Fibroblast of skin of right biceps (primary cell): Measurements from ENCODE around the gene RHBDF2.
"Not testable (repeated sequence)": the region's sequence is repeated elsewhere in the genome, so short reads cannot be mapped to it uniquely, and the experiment has no call there.

ENCODE experiments used
- DNase-seq: peaks from one replicate; pipeline ENCODE4 v3.0.0-alpha.2; 2013

Gene RHBDF2

DNA sequence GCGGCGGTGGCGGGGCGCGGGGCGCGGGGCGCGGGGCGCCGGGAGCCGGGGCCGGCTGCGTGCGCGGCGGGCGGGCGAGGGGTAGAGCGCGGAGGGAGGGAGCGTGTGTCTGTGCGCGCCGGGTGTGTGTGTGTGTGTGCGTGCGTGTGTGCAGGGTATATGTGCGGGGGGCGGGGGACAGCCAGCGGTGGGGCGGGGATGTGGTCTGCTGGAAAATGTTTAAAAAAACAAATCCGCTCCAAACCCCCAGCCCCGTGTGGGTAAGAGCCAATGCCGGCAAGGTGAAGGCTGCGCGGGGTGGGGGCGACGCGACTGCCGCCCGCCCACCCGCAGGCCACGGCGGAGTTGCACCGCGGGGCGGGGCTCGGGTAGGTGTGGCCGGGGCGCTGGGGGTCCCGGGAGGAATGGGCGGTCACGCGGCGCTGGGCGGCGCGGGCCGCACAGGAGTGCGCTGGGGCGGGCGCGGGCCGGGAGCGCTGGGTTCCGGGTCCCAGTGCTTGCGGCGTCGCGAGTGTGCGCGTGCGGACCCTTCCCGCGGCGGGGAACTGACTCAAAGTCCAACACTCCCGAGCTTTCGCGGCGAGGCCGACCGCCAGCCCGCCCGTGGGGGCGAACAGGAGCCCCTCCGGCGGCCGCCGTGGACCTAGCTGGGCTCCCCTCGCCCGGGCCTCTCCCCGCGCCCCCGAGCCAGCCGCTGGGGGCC is 36.5 kb upstream of the RHBDF2 start, which contains the start of gene CYGB:
Gene CYGB, minus strand, starts transcription at position 132 of the 703 bp plus-strand sequence. CDS start 167 bp downstream, outside the sequence.
- peak; percentile 26 for DNase-seq

GRCh38 chr17:76537288-76537577 is 36.0 kb upstream of the RHBDF2 start:
- DNase-seq = peak; percentile 31

- DNase-seq = no peak
Measured at GRCh38 chr17:76536511-76537287, 35.5 kb upstream of the RHBDF2 start.

DNA sequence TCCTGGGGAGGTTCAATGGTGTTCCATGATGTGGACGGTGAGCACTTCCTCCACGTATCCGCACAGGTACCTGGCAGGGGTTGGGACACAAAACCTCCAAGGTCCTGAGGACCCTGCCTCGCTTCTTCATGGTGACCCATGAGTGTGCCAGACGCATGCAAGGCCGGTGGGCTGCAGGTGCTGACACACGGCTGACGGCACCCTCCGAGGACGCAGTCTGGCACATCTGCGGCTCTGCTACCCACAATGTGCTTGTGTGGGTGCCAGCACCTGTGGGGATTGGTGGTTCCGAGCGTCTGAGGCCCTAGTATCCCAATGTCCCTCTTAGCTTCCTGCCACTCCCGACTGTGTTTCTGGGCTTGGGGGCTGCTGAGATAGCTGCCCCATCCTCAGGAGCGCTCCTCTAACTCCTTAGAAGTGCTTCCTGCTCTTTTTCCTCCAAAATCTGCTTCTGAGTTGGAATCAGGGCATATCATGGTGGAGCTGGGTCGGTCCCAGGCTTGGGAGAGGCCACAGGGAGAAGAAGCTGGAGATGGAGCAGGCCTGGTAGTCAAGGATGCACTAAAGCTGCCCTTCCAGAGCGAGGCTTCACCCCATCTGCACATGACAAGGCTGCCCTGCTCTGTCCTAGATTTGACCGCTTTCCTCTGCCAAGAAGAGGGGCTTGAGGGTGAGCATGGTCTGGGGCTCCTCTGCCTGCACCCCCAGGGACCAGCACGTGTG is 34.7 kb upstream of the RHBDF2 start:
- no peak for DNase-seq

GRCh38 chr17:76534831-76535732 is 33.9 kb upstream of the RHBDF2 start:
- DNase-seq = no peak

DNA sequence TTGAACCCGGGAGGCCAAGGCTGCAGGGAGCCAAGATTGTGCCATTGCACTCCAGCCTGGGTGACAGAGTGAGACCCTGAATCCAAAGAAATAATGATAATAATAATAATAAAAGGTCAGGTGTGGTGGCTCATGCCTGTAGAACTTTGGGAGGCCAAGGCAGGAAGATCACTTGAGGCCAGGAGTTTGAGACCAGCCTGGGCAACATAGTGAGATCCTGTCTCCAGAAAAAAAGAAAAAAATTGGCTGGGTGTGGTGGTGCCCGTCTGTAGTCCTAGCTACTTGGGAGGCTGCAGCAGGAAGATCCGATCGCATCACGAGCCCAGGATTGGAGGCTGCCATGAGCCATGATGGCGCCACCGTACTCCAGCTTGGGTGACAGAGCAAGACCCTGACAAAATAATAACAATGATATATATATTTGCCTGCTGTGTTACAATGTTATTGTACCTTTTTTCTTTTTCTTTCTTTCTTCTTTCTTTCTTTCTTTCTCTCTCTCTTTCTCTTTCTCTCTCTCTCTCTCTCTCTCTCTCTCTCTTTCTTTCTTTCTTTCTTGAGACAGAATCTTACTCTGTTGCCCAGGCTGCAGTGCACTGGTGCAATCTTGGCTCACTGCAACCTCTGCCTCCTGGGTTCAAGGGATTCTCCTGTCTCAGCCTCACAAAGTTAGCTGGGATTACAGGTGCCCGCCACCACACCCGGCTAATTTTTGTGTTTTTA is 32.6 kb upstream of the RHBDF2 start:
- DNase-seq = not testable (repeated sequence)

GRCh38 chr17:76532072-76532651 is 30.9 kb upstream of the RHBDF2 start:
- DNase-seq = peak; percentile 33

- no peak for DNase-seq
Measured at GRCh38 chr17:76531486-76532038, 30.3 kb upstream of the RHBDF2 start.

- DNase-seq = no peak
Measured at GRCh38 chr17:76530811-76531485, 29.7 kb upstream of the RHBDF2 start.

DNA sequence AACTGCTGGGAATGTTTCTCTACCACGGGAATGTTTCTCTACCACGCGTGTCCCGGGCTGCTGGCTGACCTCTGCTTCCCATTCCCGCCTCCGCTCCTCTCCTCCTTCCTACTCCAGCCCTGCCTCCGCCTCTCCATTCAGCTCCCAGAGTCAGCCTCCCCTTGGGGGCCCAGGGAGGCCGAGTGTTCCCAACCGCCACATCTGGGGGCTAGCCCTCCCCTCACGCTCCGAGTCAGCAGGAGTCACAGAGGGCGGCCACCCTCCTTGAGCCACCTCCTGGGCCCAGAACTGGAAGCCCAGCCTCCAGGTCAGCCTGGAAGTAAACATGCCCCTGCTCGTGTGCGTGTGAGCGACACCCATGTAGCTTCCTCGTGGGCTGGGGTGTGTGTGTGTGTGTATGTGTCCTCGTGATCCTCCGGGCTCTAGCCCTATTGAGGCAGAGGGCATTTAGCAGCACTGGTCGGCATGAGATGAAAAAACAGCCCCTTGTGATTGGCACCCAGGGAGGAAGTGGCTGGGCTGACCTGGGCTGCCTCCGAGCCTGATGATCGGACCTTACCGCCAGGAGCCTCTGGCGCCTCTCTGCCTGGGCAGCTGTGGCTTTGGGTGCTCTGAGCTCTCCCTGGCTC is 29.0 kb upstream of the RHBDF2 start:
- no peak for DNase-seq

- peak; percentile 72 for DNase-seq
Measured at GRCh38 chr17:76529224-76530094, 28.2 kb upstream of the RHBDF2 start.

- no peak for DNase-seq
Measured at GRCh38 chr17:76528528-76529223, 27.5 kb upstream of the RHBDF2 start.

DNA sequence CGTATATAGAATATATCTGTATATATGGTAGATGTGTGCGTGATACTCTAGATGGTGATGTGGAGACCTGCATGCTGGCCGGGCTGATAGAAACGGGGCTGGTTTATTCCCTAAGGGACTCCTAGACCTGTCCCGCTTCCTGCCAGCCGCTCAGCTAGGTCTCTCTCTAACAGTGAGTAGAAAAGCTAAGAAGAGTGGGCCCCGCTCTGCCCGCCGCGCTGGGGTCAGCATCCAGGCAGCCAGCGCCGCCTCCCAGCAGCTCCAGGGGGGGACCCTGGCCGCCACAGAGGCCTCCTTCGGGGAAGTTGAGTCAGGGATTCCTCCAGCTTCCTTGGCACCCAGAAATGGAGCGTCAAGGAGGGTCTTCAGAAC is 26.9 kb upstream of the RHBDF2 start:
- no peak for DNase-seq

GRCh38 chr17:76527430-76528111 is 26.3 kb upstream of the RHBDF2 start:
- DNase-seq = peak; percentile 73

DNA sequence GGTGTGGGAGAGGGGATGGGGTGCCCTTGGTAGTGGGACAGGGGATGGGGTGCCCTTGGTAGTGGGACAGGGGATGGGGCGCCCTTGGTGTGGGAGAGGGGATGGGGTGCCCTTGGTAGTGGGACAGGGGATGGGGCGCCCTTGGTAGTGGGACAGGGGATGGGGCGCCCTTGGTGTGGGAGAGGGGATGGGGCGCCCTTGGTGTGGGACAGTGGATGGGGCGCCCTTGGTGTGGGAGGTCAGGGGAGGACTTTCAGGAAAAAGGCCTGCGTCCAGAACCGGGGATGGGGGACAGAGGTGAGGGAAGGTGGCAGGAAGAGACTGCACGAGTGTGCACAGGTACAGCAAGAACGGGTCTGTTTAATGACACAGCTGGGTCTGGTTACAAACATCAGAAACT is 25.8 kb upstream of the RHBDF2 start:
- DNase-seq = not testable (repeated sequence)

GRCh38 chr17:76525513-76525833 is 24.2 kb upstream of the RHBDF2 start:
- not testable (repeated sequence) for DNase-seq

GRCh38 chr17:76524598-76525512 is 23.6 kb upstream of the RHBDF2 start:
- peak; percentile 38 for DNase-seq
